HG03060 (cell line): Measurements from ENCODE around the gene FAM118B.
"Not testable (repeated sequence)": the region's sequence is repeated elsewhere in the genome, so short reads cannot be mapped to it uniquely, and the experiment has no call there.

Experiments used
- ATAC-seq: cut with Tn5 transposase; IDR thresholded peaks from one replicate; pipeline ENCODE4 v1.9.1; 2021; ENCODE audit warnings: low read depth, moderate number of reproducible peaks; ENCODE audit not compliant: unreplicated experiment

FAM118B gene

GRCh38 chr11:126214841-126215240 is 3.3 kb downstream of the FAM118B start:
- no peak for ATAC-seq

GRCh38 chr11:126216526-126217305 is 5.1 kb downstream of the FAM118B start:
- ATAC-seq: no peak

DNA sequence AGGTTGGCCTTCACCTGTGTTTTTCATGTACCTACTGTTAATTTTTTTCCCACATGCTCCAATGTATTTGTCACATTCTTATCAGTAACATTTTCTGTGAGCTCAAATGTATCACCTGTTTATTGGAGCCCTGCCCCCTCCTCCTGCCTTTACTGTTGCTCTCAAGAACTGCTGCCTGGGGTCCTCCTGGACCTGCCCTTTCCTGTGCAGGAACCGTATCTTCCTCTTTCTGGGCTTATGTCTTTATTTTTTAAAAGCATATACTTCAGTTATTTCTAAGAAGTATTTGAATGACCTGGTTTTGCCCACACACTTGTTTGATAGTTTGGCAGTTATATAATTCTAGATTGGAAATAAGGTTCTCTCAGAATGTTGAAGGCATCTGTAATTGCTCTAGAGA is 5.9 kb downstream of the FAM118B start:
- ATAC-seq: no peak

DNA sequence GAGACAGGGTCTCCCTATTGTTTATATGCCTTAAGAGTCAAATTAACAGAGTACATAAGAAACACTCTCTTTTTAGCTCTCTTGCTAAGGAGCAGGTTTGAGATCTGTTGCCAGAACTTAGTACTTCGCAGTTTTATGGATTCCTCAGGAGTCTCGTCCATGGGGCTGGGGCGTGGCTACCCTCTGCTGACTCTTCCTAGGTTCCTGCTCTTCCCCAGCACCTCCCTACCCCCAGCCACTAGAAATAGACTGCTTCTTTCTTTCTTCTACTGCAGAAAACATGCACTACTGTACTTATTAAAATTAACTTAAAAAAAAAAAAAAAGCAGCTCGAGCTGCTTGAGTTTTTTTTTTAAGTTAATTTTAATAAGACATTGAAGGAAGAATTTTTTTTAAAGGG is 8.0 kb downstream of the FAM118B start:
- no peak for ATAC-seq

- no peak for ATAC-seq
Observed at GRCh38 chr11:126224647-126225294, 13.2 kb downstream of the FAM118B start.

GRCh38 chr11:126225295-126225665 is 13.7 kb downstream of the FAM118B start:
- ATAC-seq: no peak

DNA sequence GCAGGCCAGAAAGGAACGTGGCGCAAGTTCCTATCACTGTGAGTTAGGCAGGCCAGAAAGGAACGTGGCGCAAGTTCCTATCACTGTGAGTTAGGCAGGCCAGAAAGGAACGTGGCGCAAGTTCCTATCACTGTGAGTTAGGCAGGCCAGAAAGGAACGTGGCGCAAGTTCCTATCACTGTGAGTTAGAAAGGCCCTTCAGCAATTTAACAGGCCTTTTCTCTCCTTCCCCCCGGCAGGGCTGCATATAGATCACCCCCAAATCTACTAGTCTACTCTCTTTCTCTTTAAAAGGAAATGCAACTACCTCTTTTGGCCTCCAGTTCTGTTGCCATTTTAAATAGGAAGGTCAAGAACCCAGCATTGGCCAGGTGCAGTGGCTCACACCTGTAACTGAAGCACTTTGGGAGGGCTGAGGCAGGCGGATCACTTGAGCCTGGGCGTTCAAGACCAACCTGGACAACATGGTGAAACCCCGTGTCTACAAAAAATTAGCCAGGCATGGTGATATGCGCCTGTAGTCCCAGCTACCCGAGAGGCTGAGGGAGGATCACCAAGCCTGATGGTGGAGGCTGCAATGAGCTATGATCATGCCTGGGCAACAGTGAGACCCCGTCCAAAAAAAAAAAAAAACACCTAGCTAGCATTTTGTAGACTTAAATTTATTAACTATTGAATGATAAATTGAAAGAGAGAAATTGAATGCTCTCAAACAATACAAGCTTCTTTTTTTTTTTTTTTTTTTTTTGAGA is 14.9 kb downstream of the FAM118B start:
- no peak for ATAC-seq

DNA sequence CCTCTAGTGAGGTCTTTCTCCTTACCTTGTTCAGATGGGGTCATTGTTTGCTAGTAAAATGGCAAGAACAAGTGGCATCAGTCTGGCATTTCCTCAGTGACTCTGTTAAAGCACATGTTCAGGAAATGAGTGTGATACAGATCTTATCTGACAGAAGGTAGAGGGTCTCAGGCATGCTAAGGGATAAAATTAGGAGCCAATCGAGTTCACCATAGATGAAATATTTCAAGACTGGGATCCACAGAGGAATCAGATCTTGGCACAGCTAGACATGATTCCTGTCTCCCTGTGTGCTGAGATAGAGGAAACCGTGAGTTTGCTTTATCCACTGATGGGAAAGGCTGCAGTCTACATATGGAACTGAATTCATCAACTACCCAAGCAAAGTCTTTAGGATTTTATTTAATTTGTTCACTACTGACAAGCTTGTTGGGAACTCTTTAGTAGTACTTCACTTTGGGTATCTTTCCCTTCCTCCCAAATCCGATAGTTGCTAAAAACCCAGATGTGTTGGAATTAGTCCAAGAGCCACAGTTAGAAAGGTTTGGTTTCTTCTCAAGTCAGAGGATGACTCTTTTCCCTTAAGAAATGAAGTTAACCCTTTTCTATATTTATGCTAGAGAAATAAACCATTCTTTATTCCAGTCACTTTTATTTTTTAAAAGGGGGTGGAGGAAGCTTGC is 18.4 kb downstream of the FAM118B start:
- no peak for ATAC-seq

GRCh38 chr11:126231725-126232459 is 20.3 kb downstream of the FAM118B start:
- no peak for ATAC-seq

GRCh38 chr11:126232683-126233082 is 21.1 kb downstream of the FAM118B start:
- no peak for ATAC-seq

DNA sequence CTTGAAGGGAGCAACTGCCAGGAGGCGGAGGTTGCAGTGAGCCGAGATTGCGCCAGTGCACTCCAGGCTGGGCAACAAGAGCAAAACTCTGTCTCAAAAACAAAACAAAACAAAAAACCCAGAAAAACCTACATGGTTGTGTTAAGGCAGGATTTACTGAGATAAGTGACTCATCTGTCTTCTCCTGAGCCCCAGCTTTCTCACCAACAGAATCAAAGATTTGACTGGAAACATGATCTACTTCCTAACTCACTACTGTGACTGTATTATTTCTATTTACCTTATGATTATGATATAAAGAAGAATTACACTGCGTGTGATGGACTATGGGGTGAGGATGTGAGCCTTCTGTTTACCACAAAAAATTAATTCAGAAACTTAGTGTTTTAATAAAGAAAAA is 21.8 kb downstream of the FAM118B start:
- no peak for ATAC-seq

DNA sequence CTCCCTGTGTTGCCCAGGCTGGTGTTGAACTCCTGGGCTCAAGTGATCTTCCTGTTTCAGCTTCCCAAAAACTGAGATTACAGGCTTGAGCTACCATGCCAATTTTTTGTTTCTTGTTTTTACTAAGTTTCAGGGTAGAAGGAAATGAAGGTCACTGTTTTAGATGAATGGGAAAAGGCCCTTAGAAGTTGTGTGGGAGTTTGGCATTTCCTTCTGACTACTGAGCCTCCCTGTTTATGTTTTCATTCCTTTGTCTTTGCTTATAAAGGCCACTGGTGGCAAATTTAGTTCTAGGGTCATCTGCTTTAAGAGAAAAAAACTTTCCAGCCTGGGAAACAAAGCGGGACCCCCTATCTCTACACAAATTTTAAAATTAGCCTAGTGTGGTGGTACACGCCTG is 35.1 kb downstream of the FAM118B start:
- ATAC-seq: no peak

- ATAC-seq: no peak
Observed at GRCh38 chr11:126253265-126253664, 41.7 kb downstream of the FAM118B start.

- ATAC-seq: no peak
Observed at GRCh38 chr11:126254819-126255218, 43.2 kb downstream of the FAM118B start.

DNA sequence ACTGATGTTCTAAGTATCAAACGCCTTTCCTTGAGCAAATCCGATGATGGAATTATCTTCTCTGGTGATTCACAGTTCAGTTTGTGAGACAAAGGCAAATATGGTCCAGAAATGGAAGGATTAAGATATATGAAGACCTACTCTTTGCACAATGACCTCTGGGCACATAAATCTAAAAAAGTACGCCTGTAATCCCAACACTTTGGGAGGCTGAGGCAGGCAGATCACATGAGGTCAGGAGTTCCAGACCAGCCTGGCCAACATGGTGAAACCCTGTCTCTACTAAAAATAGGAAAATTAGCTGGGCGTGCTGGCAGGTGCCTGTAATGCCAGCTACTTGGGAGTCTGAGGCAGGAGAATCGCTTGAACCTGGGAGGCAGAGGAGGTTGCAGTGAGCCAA is 43.9 kb downstream of the FAM118B start:
- ATAC-seq: not testable (repeated sequence)

DNA sequence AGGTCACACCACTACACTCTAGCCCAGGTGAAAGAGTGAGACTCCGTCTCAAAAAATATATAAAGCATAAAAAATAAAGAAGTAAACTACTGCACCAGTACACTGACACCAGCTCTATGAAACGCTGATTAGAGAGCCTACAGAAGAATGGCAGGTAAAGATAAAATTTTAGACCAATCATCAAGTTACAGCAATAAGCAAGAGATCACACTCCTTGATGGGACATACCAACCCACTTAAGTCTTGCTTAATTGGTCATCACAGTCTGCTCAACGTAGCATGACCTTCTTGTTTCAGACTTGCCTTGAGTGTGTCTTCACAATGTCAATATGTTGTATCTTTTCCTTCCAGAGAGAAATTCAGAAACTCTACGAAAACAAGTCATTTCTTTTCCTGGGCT is 44.6 kb downstream of the FAM118B start:
- no peak for ATAC-seq

- no peak for ATAC-seq
Observed at GRCh38 chr11:126257144-126257543, 45.6 kb downstream of the FAM118B start.

- ATAC-seq: no peak
Observed at GRCh38 chr11:126257764-126258163, 46.2 kb downstream of the FAM118B start.

GRCh38 chr11:126262216-126262615 is 50.6 kb downstream of the FAM118B start:
- ATAC-seq: no peak

DNA sequence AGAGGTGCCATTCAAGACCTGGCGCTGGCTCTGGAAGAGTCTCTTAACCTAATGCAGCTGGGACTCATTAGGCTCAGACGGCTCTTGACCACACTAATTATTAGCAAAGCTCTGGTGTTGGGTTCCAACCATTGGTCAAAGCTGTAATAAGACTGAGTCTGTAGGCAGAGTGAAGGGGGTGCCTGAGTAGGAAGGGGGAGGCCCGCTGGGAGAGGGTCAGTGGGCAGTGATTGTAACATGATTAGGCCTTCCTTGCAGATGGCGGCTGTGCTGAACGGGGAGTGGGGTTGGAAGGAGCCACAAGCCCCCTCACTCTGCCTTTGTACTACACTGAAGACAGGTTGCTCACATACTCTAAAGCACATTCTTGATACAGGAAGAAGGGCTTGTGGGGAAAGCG is 51.9 kb downstream of the FAM118B start:
- ATAC-seq: no peak
